Measurements from ENCODE around the gene TAF4.

The TAF4 gene

GRCh38 chr20:62065674-62066338 lies at the start of gene TAF4:
Gene TAF4, minus strand, starts transcription at chr20:62065881. Its CDS starts 71 bp downstream, at chr20:62065810.
- peak; percentile 97 for TF ChIP-seq POLR2A (IDR thresholded peaks at IDR 0.05; ENCODE audit: low read depth, low read length)
- FAIRE-seq (no peak), DNase-seq (ENCODE audit: insufficient read length, low spot score) (peak; percentile 92)

GRCh38 chr20:62114894-62115293 lies 49.2 kb upstream of the TAF4 start:
- no peak for TF ChIP-seq POLR2A (IDR thresholded peaks at IDR 0.05; ENCODE audit: low read depth, low read length)
- DNase-seq (ENCODE audit: insufficient read length, low spot score): no peak
- FAIRE-seq: no peak

GRCh38 chr20:62112368-62112767 lies 46.7 kb upstream of the TAF4 start:
- no peak for FAIRE-seq
- no peak for DNase-seq (ENCODE audit: insufficient read length, low spot score)
- TF ChIP-seq POLR2A (IDR thresholded peaks at IDR 0.05; ENCODE audit: low read depth, low read length): no peak

GRCh38 chr20:62111148-62111547 lies 45.5 kb upstream of the TAF4 start:
- no peak for DNase-seq (ENCODE audit: insufficient read length, low spot score)
- no peak for TF ChIP-seq POLR2A (IDR thresholded peaks at IDR 0.05; ENCODE audit: low read depth, low read length)
- no peak for FAIRE-seq

GRCh38 chr20:62105592-62105991 lies 39.9 kb upstream of the TAF4 start:
- TF ChIP-seq POLR2A (IDR thresholded peaks at IDR 0.05; ENCODE audit: low read depth, low read length): no peak
- FAIRE-seq (no peak), DNase-seq (ENCODE audit: insufficient read length, low spot score) (no peak)

GRCh38 chr20:62104791-62105345 lies 39.2 kb upstream of the TAF4 start:
- FAIRE-seq (no peak), DNase-seq (ENCODE audit: insufficient read length, low spot score) (no peak)
- no peak for TF ChIP-seq POLR2A (IDR thresholded peaks at IDR 0.05; ENCODE audit: low read depth, low read length)

- no peak for FAIRE-seq
- no peak for TF ChIP-seq POLR2A (IDR thresholded peaks at IDR 0.05; ENCODE audit: low read depth, low read length)
- no peak for DNase-seq (ENCODE audit: insufficient read length, low spot score)
Observed at GRCh38 chr20:62104234-62104789, 38.6 kb upstream of the TAF4 start.

- FAIRE-seq (no peak), DNase-seq (ENCODE audit: insufficient read length, low spot score) (no peak)
- TF ChIP-seq POLR2A (IDR thresholded peaks at IDR 0.05; ENCODE audit: low read depth, low read length): no peak
Observed at GRCh38 chr20:62103508-62104233, 38.0 kb upstream of the TAF4 start.

GRCh38 chr20:62101078-62101477 lies 35.4 kb upstream of the TAF4 start:
- TF ChIP-seq POLR2A (IDR thresholded peaks at IDR 0.05; ENCODE audit: low read depth, low read length): no peak
- no peak for DNase-seq (ENCODE audit: insufficient read length, low spot score)
- no peak for FAIRE-seq

- TF ChIP-seq POLR2A (IDR thresholded peaks at IDR 0.05; ENCODE audit: low read depth, low read length): no peak
- FAIRE-seq: no peak
Observed at GRCh38 chr20:62097881-62098407, 32.3 kb upstream of the TAF4 start.

GRCh38 chr20:62096421-62097380 lies 31.0 kb upstream of the TAF4 start:
- TF ChIP-seq POLR2A (IDR thresholded peaks at IDR 0.05; ENCODE audit: low read depth, low read length): no peak
- DNase-seq (ENCODE audit: insufficient read length, low spot score): no peak
- no peak for FAIRE-seq

More at GRCh38 chr20:62097881-62098407, 32.3 kb upstream of the TAF4 start:
- no peak for DNase-seq (ENCODE audit: insufficient read length, low spot score)

- FAIRE-seq (no peak), DNase-seq (ENCODE audit: insufficient read length, low spot score) (no peak)
- TF ChIP-seq POLR2A (IDR thresholded peaks at IDR 0.05; ENCODE audit: low read depth, low read length): no peak
Observed at GRCh38 chr20:62089393-62089792, 23.7 kb upstream of the TAF4 start.
